HuH-7.5 (cell line): Measurements from ENCODE around the gene FAM163A.
"Not testable (repeated sequence)": the region's sequence is repeated elsewhere in the genome, so short reads cannot be mapped to it uniquely, and the experiment has no call there.

Source experiments
- DNase-seq: peaks from one replicate; pipeline ENCODE4 v3.0.0; 2011; ENCODE audit warnings: low spot score

The FAM163A gene

DNA sequence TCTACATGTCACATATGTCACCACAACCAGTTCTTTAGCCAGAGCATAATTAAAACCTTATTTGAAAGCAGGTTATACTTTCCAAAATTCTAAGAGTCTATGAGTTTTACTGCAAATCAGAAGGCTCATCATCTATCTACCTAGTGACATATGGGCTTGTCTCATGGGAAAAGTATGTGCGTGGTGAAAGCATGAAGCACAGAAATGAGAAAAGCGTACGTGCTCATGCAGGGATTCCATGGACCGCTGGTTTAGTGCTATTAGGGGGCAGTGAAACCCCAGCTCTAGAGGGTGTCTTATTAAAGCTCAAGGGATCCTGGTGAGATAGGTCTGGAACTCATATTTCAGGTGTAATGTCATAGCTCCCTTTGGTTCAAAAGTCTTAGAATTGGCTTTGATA is 50.2 kb downstream of the FAM163A start:
- no peak for DNase-seq

DNA sequence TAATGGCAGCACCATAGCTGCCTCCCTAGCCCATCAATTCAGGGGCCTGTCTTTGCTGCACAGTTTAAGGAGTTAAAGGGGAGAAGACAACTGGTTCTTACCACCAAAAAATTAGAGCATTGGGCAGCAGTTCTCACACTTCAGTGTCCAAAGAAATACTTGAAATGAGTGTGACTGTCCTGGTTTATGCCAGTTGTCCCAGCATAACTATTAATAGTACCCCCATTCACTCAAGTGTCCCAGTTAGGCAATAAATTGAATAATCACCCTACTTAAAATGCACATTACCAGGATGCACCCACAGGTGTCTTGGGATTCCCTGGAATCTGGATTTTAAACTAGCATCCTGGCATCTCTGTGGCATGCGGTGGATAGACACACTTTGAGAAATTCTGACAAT is 51.1 kb downstream of the FAM163A start:
- DNase-seq: no peak

DNA sequence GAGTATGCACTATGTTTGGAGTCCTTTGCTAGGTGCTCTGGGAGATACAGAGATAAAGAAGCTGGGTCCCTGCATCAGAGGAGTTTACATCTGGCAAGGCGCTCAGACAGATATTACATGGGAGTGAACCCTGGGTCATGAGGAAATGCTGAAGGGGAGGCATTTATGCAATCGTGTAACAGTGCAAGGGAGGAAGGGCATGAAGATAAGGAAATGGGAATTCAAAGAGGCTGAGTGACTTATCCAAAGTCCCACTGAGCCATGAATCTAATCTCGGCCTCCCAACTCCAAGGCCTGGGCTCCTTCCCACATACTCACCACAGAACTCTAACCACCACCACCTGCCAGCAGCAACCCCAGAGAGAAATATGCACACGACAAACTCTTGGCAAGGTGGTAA is 51.6 kb downstream of the FAM163A start:
- no peak for DNase-seq

DNA sequence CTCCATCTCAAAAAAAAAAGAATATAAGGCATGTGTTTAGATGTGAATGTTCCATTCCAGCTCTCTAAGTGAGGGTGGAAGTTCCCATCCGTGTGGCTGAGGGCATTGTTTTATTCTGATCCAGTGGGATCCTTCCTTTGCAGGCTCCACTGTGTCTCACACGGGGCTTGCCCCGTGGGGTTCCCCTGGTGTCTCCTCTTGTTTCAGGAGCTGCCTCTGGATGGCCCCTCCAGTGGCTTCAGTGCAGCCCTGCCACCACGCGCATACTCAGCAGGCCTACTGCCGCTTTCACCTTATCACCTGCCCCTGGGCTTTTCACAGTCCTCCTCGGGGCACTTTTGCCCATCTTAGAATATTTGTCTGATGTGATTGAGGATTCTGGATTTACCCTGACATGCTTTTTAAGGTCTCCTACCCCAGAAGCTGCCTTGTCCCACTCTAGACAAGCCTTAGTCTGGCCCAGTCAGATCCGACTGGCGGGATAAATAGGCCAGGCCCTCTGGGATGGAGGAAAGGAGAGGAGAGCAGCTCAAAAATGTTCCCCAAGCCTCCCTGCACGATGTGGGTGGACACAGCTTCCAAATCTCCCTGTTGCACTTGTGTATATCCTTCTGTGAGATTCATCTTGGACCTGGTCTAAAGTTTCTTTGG is 55.2 kb downstream of the FAM163A start:
- DNase-seq: no peak

DNA sequence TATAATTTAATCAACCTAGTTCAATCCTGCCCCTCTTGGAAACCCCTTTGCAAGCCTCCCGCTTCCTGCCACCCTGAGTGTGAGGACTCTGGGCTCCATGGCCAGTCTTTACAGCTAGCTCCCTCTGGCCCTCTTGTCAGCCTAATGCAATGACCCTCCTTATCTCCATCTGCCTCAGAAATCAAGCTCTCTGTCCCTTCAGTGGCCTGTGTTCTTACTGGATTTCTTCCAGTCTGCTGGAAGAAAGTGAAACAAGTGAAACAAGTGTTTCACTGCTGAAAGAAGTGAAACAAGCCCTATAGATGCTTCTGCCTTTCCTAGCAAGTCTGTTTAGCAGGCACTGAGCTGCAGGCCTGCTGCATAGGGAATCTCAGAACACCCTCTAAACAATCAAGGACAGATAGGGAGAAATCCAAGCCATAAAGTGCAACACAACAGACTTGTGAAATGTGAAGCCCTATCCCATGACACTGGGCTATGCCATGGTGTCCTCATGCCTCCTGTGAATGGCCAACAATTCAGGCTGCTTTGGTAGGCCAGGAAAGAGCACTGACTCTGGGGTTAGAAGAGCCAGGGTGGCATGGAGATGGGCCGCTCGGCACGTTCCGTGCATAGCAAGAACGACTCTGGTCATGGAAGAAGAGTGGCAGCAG is 55.9 kb downstream of the FAM163A start:
- no peak for DNase-seq

DNA sequence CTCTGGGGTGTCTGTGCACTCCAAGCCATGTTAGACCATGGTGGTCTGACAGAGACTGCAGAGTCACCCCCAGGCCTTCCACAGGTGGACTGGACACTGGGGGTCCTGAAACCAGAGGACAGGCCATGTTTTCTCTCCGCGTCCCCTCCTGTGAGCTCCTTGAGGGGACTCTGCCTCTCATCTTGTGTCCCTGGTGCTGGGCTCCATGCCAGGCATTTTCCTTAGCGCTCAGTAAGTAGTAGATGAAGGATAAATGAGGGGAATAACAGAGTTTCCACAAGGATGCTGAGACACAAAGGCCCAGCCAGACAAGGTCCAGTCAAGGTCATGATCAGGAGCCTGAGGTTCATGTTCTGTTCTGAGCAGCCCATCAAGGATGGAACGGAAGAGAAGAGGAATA is 57.4 kb downstream of the FAM163A start:
- no peak for DNase-seq

DNA sequence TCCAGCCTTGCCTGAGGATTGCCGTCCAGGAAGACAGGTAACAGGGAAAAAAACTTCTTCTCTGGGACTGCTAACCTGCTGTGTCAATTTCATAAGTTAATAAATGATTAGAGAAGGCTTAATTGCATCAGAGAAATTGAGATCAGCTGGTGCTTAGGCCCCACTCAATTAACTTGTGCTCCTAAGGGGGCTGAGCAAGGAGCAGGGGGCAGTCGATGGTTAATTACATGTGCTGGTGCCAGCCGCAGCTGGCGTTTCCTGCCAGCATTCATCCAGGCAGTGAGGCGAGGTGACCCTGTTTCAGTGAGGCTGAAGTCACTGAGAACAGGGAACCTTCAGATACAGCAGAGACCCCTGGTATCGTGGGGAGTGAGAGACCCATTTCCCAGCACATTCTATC is 60.0 kb downstream of the FAM163A start:
- no peak for DNase-seq

DNA sequence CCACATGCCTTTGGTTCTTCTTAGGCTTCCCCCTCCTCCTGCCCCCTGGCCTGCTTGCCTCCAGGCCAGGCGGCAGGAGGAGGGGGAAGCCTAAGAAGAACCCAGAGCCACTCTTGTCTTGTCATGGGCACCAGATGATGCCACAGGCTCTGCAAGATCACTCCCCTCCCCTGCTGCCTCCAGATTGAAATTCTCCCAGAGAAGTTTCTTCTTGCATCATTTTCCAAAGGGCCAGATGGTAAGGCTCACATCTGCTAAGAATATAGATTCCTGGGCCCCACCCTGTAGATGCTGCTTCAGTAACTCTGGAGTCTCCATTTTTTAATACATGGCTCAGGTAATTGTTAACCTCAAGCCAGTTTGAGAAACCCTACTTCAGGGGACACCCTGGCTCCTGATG is 60.8 kb downstream of the FAM163A start:
- DNase-seq: no peak

DNA sequence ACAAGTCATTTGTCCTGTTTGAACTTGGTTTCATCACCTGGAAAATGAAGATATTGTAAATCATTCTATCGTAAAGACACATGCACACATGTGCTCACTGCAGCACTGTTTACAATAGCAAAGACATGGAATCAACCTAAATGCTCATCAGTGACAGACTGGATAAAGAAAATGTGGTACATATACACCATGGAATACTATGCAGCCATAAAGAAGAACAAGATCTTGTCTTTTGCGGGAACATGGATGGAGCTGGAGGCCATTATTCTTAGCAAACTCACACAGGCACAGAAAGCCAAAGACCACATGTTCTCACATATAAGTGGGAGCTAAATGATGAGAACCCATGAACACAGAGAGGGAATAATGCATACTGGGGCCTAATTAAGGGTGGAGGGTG is 61.3 kb downstream of the FAM163A start:
- DNase-seq: not testable (repeated sequence)

DNA sequence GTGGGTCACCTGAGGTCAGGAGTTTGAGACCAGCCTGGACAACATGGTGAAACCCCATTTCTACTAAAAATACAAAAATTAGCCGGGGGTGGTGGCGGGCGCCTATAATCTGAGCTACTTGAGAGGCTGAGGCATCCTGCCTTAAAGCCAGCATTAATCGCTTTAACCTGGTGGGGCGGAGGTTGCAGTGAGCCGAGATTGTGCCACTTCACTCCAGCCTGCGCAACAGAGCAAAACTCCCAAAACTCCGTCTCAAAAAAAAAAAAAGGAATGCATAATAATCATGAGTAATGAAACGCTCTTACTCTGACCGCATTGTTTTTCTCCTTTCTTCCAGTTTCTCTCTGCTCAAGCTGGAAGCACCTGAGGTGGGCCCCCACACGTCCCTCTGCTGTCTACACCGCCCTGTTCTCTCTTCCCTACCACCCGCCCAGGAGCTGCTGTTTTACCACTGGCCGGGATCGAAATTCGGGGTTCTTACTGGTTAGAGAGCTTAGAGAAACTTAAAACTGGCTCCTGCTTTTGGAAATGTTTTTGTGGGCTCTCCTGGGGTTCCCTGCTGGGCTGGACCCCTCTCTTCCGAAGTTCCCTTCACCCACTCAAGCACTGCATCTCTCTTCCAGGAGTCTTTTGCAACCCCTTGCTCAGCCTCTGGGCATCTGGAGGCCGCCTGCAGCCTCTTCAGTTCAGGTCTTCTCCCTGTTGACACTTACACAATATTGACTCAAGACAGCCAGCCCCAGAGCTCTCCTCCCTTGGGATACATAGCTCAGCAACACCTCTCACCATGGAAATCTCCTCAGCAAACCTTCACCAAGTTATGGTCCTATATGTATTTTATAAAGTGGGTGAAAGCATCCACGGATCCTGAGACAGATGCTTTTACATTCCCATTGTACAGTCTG is 62.5 kb downstream of the FAM163A start:
- DNase-seq: no peak

DNA sequence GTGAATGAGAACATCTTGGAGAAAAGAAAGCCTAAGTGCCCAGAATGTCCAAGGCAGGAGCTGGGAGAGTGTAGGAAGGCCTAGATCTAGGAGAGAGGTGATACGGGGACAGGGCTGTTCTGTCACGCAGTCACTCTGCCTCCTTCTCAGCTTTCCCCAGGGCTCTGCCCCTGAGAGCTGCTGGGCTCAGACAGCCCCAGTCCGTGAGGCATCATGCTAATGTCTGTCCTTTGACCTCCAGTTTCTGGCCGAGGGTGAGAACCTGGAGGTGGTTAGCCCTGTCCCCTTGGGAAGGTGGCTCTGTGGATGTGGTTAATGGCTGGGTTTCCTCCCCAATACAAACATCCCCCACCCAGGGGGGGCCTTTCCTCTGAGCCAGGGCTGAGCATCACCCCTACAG is 63.2 kb downstream of the FAM163A start:
- no peak for DNase-seq

DNA sequence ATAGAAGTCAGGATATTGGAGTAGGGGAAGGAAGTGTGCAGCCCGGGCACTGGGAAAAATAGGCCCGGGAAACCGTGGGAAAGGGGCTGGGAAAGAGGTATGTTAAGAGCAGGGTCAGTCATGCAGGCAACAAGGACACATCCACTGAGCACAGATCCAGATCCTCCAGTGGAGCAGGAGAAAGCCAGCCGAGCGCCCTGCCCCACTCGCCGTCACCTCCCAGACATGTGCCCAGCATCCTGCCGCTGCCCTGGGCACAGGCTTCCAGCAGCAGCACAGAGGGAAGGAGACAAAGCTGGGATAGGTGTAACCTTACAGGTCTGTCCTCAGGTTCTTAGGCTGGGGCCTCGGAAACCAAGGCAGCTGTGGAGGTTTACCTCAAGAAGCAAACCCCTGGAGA is 64.2 kb downstream of the FAM163A start:
- DNase-seq: no peak

DNA sequence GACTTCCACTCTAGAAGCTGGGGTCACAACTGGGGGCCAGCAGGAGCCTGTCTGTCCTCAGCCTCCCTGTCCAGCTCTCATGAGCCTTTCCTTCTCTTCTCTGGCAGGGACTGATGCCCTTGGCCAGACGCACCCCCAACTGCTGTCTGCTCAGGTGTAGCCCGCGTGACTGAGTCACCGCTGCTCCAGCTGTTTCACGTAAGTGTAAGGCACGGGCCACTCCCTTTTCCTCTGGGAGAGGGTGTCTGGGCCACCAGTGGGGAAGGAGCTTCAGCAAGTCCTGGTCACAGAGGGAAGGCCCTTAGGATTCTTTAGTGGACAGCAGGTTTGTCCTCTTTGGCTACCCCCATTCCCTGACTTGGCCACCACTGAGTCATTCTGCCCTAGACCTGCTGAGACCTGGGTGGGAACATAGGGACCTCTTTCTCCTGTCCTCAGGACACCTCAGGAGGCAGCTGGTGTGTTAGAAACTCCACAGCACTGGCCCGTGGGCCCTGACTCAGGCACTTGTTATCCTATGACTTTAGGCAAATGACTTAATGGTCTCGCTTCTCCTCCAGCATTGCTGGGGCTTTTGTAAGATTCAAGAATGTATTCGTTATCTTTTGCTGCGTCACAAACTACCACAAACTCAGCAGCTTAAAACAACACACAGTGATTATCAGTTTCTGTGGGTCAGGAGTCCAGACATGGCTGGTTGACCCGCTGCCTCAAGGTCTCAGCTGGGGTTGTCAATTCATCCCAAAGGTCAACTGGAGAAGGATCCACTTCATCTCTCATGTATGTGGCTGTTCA is 64.8 kb downstream of the FAM163A start:
- DNase-seq: no peak

DNA sequence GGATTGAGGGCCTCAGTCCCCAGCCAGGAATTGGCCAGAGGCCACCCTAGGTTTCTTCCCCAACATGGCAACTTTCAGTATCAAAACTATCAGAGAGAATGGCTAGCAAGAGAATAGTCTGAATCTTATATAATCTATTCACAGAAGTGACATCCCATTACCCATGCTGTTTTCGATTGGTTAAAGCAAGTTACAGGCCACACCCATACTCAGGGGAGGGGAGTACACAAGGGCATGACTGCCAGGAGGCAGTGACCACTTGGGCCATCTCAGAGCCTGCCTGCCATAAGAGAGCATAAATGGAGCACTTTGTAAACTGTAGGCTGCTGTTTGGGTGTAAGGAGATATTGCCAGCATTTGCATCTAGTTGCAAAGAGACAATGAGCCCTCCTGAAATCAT is 65.4 kb downstream of the FAM163A start:
- DNase-seq: no peak

DNA sequence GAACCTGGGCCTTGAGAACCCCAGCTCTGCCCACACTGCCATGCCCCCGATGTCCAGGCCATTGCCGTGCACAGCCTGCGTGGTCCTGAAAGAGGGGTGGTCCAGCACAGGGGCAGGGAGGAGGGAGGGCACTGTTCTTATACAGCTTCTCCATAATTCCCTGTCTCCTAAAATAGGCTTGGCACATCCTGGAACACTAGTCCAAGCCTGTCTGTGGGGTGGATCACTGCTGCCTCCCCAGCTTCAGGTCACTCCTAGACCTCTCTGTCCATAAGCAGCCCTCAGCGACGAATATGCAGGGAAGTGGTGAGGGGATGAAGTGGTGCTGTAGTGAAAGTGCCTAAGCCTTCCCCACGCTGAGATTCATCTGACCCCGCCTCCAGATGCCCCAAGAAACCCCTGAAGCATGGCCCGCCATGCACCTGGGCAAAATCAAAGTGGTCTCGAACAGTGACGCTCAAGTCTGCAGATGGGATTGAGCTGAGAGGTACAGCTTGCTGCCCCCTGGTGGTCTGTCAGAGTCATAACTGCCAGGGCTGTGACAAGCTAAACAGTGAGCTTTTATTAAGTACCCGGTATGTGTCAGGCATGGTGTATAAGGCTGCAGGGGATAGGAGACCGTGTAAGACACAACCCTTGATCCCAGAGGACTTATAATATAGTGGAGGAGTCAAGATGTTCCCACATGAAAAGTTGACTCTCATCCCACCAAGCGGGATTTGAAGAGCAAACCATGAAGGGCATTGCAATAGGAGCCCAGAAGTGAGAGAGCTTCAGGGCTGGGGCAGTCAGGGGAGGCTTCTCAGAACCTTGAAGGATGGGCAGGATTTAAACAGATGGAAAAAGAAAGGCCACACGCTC is 66.6 kb downstream of the FAM163A start:
- peak; percentile 68 for DNase-seq

DNA sequence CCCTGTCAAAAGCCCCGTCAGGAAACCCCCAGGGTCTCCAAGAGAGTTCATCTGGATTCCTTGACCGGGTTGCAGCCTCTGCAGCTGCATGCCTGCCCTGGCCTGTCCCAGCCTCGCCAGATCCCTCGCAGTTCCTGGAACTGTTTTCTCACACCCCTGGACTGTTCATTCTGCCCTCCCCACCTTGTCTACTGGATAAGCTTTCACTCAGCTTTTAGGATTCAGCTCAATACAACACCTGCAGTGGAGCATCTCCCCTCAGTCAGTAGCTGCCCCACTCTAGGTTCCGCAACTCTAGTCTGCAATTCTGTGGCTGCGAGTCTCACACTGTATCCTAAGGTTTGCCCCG is 67.2 kb downstream of the FAM163A start:
- no peak for DNase-seq

DNA sequence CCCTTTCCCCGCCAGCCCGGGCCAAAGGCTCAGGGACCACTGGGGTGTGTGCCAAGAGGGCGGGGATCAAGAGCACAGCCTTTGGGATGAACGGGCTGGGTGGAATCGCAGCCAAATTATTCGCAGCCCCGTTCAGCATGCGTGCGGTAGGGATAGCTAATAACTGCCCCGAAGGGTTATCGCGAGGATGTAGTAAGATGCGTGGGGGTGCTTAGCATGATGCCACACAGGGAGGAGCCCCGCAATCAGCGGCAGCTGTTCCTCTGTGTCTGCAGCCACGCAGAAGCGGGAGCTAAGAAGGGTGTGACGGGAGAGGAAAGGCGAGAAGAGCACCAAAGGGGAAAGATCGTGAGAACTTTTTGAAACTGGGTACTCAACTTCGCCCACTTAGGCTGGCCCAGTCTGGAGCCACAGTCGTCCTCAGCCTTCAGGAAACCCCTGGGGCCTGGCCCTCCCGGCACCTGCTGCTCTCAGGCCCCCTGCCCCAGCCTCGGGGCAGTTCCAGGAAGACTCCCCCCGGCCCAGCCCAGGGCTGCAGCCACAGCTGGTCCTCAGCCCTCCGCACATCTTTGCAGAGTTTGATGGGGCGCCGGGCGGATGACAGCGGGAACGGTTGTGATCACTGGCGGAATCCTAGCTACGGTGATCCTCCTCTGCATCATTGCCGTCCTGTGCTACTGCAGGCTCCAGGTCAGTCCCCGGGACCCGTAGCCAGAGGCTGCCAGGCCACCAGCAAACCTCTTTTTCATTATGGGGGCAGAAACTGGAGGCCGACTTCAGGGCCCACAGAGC is 69.6 kb downstream of the FAM163A start:
- no peak for DNase-seq

DNA sequence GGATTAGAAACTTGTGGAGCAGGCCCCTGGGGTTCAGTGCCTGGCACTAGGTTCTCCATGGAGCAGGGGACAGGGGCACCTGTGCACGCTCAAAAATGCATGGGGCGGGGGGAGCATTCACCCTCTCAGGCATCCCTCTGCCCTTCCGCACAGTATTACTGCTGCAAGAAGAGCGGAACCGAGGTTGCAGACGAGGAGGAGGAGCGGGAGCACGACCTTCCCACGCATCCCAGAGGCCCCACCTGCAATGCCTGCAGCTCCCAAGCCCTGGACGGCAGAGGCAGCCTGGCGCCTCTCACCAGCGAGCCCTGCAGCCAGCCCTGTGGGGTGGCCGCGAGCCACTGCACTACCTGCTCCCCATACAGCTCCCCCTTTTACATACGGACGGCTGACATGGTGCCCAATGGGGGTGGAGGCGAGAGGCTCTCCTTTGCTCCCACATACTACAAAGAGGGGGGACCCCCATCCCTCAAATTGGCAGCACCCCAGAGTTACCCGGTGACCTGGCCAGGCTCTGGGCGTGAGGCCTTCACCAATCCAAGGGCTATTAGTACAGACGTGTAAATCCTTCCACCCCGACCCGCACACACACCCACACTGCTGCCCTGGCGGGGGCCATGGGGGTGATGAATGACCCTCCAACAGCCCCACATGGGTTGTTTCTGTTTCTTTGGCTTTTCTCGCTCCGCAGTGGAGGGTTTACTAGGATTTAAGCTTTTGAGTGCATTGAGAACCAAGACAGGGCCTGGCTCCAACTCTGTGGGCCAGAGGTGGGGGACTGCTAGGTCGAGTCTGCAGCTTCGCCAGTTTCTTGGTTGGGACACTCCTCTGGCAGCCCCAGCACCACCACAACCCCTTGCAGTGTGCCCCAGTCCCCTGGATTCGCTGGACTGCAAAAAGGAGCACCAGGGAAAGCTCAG is 70.8 kb downstream of the FAM163A start:
- no peak for DNase-seq

DNA sequence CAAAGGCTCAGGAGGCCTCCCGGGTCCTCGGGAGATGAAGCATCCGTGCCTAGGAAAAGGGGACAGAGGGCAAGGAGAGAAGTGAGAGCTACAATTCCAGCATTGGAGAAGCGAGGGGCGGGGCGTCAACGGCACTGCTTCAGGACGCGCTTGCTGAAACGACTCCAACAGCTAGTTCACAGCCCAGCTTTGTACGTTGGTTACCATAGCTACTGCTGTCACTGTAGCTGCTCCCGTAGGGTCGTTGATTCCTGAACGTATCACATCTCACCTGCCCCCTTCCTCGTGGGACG is 71.4 kb downstream of the FAM163A start:
- peak; percentile 75 for DNase-seq

DNA sequence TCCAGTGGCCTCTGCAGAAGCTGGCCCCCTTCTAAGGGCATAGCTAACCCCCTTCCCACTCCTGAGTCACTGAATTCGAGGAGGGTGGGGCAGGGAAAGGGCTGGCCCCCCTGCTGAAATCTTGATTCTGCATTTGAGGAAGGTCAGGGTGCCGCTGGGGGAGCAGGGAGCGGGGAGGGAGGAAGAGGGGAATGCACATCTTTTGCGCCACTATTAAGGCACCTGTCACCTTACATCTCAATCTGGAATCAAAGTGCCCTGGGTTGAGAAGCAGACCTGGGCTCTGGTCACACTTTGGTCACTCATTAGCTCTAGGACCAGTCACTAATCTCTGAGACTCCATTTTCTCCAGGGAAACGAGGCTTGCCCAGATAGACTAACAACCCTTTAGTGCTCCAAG is 72.5 kb downstream of the FAM163A start:
- DNase-seq: no peak
